Rectal smooth muscle tissue (tissue), 1 donor: ENCODE measurements around the gene IFT80.
"Not testable (repeated sequence)": the region's sequence is repeated elsewhere in the genome, so short reads cannot be mapped to it uniquely, and the experiment has no call there.

Experiments
- H3K27ac ChIP-seq: one replicate; pipeline ENCODE4 v1.7.0; 2013; ENCODE audit warnings: low read depth, low read length, inconsistent platforms
- H3K27me3 ChIP-seq: one replicate; pipeline ENCODE4 v1.7.0; 2013; ENCODE audit warnings: low read length; ENCODE audit not compliant: control insufficient read depth, insufficient read depth
- H3K36me3 ChIP-seq: one replicate; pipeline ENCODE4 v1.7.0; 2013; ENCODE audit warnings: low read length; ENCODE audit not compliant: control insufficient read depth, insufficient read depth
- H3K4me1 ChIP-seq: one replicate; pipeline ENCODE4 v1.7.0; 2013; ENCODE audit warnings: low read length; ENCODE audit not compliant: control insufficient read depth, insufficient read depth
- H3K4me3 ChIP-seq: one replicate; pipeline ENCODE4 v1.7.0; 2013; ENCODE audit warnings: low read length
- H3K9ac ChIP-seq: one replicate; pipeline ENCODE4 v1.7.0; 2013; ENCODE audit warnings: low read length

The IFT80 gene

DNA sequence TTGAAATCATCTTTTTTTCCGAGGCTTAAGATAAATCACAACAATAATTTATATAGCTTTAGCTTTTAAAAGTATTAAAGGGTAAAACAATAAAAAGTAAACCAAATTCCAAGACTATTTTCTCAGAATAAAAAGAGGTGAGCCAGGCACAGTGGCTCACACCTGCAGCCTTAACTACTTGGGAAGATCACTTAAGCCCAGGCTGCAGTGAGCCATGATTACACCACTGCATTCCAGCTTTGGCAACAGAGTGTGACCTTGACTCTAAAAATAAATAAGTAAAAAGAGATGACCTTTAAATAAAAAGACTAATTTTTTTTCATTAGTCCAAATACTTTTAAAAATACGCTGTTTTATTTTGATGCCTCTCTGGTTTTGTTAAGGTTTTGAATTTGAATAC is 119.4 kb downstream of the IFT80 start:
- no peak overlapping the region for H3K27ac ChIP-seq
- H3K27me3 ChIP-seq, result no peaks in the 10 kb centered on the region
- peaks cover 3% of the 10 kb centered on the region for H3K36me3 ChIP-seq
- no peak overlapping the region for H3K9ac ChIP-seq
- no peak overlapping the region for H3K4me3 ChIP-seq
- no peaks in the 10 kb centered on the region for H3K4me1 ChIP-seq

DNA sequence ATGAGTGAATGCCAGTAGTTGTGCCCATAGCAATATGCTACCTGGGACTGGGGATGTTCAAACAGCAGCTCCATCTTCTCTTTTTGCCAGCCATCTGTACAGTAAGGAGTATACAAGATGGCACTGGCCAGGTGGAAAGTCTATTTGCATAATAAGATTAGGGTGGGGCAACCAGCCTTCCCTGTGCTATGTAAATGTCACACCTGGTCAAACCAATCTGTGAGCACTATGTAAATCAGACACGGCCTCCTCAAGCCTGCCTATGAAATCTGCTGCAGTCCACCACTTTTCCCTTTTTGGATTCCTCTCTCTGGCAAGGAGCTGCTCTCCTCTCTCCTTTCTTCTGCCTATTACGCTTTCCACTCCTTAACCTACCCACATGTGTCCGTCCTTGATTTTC is 120.8 kb downstream of the IFT80 start:
- Histone ChIP-seq H3K27me3 (no peaks in the 10 kb centered on the region), H3K4me1 (no peaks in the 10 kb centered on the region), H3K36me3 (peaks cover 3% of the 10 kb centered on the region), H3K27ac (no peak overlapping the region), H3K4me3 (no peak overlapping the region), H3K9ac (no peak overlapping the region)

DNA sequence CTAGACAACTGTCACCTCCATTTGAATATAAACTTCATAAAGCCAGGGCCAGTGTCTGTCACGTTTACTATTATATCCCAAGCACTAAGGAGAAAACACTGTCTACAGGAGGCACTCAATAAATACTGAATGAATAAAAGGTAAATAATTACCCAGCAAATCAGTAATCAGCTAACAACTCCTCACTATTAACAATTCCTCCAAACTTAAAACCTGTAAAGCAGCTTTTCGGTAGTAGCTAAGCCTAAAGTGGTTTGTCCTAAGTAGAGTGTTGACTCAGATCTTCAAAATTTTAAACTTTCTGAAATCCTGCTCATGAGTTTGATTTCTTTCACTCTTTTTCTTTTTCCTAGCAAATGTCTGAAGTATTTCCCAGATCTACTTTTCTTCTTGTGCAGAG is 133.9 kb downstream of the IFT80 start:
- H3K27me3 ChIP-seq, result no peaks in the 10 kb centered on the region
- H3K9ac ChIP-seq, result no peak overlapping the region
- peaks cover 2% of the 10 kb centered on the region for H3K36me3 ChIP-seq
- no peak overlapping the region for H3K27ac ChIP-seq
- H3K4me3 ChIP-seq, result no peak overlapping the region
- H3K4me1 ChIP-seq, result no peaks in the 10 kb centered on the region

DNA sequence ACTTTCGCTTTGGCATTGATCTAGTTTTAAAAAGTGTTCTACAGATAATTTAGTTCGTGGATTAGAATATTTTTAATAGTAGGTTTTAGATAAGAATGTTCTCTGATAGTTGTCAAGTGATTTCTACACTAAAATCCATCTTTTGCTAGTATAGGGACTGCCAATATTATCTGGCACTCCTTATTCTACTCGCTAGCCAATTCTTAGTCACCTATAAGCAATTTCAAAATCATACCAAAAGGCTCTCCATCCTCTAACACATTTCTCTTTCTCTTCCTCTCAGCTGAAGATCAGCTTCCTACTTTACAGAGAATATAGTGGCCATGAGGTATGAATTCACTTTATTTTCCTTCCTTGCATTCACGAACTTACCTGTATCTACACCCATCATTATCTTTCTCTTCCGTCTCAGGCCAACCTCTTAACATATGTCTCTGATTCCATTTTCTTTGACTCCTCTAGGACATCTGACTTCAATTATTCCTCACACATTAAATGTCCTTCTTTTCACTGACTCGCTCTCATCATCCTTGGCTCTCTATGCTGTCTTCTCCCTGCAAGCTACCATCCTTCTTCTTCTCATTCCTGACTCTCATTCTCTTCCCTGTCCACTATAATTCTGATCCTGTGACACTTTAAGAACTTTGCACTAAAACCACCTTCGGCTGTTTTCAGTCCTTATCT is 138.3 kb downstream of the IFT80 start:
- no peak overlapping the region for H3K27ac ChIP-seq

DNA sequence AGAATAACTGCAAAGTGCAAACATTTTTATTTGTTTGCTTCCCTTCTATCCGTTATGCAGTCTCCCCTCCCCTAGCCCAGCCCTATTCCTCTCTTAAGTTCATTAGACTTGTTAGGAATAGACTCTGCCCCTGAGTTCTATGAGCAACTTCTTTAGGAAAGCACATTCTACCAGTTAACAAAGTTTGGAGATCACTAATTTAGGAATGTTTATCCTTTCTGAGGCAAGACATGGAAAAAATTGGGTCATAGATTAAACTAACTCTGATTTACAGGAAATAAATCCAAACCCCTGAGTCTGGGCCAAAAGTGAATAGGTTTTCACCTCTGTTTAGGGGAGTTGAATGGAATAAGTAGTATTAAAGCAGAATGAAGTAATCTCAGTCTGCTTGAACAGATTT is 139.4 kb downstream of the IFT80 start:
- no peaks in the 10 kb centered on the region for H3K27me3 ChIP-seq
- no peak overlapping the region for H3K27ac ChIP-seq
- H3K9ac ChIP-seq, result no peak overlapping the region
- H3K4me3 ChIP-seq, result no peak overlapping the region
- no peaks in the 10 kb centered on the region for H3K36me3 ChIP-seq
- no peaks in the 10 kb centered on the region for H3K4me1 ChIP-seq

More for the DNA sequence above, 138.3 kb downstream of the IFT80 start:
- Histone ChIP-seq H3K4me3 (no peak overlapping the region), H3K36me3 (no peaks in the 10 kb centered on the region), H3K9ac (no peak overlapping the region), H3K27me3 (no peaks in the 10 kb centered on the region), H3K4me1 (no peaks in the 10 kb centered on the region)

DNA sequence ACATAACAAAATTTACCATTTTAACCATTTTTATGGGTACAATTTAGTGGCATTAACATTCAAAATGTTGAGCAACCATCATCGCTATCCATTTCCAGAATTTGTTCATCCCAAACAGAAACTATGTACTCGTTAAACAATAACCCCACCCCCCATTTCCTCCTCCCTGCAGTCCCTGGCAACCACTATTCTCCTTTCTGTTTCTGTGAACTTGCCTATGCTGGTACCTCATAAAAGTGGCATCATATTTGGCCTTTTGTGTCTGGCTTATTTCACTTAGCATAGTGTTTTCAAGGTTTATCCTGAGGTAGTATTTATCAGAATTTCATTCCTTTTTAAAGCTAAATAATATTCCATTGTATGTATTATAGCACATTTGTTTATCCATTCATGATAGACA is 141.4 kb downstream of the IFT80 start:
- no peak overlapping the region for H3K9ac ChIP-seq
- H3K27ac ChIP-seq, result no peak overlapping the region
- peaks cover 2% of the 10 kb centered on the region for H3K4me1 ChIP-seq
- no peak overlapping the region for H3K4me3 ChIP-seq
- no peaks in the 10 kb centered on the region for H3K36me3 ChIP-seq
- no peaks in the 10 kb centered on the region for H3K27me3 ChIP-seq

DNA sequence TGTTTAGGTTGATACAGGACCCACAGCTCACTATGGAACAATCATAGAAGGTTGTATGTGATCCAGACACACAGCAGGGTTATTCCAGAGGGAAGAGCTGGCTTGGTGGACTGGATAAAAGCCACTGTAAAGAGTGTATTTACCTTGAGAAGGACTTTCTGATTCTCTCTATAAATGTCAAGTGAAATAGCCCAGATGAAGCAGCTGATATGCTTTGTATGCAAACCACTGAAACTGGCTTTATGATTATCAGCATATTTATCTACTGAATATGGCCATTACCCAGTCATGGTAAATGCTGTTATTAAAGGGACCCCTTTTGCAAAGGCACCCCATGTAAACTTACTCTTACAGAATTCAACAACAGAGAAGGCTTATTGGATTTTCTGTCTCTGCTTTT is 145.7 kb downstream of the IFT80 start:
- Histone ChIP-seq H3K36me3 (no peaks in the 10 kb centered on the region), H3K4me1 (peaks cover 7% of the 10 kb centered on the region), H3K27me3 (no peaks in the 10 kb centered on the region), H3K4me3 (no peak overlapping the region), H3K27ac (peak overlapping the region; percentile 10), H3K9ac (no peak overlapping the region)

DNA sequence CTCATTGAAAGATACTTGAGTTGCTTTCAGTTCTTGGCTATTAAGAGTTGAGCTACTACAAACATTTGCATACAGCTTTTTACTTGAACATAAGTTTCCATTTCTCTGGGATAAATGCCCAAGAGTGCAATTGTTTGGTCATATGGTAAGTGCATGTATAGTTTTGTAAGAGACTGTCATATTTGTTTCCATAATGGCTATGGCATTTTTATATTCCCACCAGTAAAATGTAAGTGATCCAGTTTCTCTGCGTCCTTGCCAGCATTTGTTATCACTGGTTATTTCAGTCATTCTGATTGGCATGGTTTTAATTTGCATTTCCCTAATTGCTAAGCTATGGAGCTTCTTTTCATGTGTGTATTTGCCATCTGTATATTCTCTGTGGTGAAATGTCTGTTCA is 151.3 kb downstream of the IFT80 start:
- no peak overlapping the region for H3K9ac ChIP-seq
- no peaks in the 10 kb centered on the region for H3K36me3 ChIP-seq
- peaks cover 6% of the 10 kb centered on the region for H3K4me1 ChIP-seq
- no peak overlapping the region for H3K27ac ChIP-seq
- no peak overlapping the region for H3K4me3 ChIP-seq
- no peaks in the 10 kb centered on the region for H3K27me3 ChIP-seq

DNA sequence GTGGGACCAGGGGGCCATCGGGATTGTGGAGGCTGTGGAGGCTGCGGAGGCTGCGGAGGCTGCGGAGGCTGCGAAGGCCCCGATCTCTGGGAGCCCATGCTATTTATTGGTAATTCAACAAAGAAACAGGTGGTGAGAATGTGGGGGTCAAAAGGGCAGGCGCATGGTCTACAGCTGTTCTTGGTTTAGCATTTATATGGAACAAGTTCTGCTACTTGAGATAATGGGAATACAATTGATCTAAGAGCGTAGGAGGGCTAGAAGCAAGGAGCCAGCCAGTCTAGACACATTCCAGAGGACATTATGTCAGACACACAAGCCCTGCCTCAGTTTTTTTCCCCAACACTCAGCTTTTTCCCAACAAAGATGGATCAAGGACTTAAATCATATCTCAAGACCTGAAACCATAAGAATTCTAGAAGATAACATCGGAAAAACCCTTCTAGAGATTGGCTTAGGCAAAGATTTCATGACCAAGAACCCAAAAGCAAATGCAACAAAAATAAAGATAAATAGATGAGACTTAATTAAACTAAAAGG is 153.7 kb downstream of the IFT80 start:
- no peaks in the 10 kb centered on the region for H3K27me3 ChIP-seq
- no peak overlapping the region for H3K9ac ChIP-seq
- no peaks in the 10 kb centered on the region for H3K4me1 ChIP-seq
- no peak overlapping the region for H3K4me3 ChIP-seq
- no peak overlapping the region for H3K27ac ChIP-seq
- no peaks in the 10 kb centered on the region for H3K36me3 ChIP-seq

DNA sequence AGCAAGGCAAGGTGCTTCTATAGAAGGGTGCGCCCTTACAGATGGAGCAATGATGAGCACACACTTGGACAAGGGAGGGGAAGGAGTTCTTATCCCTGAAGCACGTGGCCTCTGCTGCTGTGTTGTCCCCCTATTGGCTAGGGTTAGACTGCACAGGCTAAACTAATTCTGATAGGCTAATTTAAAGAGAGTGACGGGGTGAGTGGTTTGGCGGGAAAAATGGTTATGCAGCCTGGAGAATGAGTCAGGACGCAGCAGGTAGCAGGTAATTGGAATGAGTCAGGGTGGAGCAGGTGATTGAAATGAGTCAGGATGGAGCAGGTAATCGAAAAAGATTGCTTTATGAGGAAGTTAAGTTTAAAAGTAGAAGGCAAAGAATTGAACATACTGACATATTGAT is 158.3 kb downstream of the IFT80 start:
- H3K27me3 ChIP-seq, H3K4me1 ChIP-seq, H3K36me3 ChIP-seq, H3K9ac ChIP-seq, H3K4me3 ChIP-seq, H3K27ac ChIP-seq: not testable (repeated sequence)

DNA sequence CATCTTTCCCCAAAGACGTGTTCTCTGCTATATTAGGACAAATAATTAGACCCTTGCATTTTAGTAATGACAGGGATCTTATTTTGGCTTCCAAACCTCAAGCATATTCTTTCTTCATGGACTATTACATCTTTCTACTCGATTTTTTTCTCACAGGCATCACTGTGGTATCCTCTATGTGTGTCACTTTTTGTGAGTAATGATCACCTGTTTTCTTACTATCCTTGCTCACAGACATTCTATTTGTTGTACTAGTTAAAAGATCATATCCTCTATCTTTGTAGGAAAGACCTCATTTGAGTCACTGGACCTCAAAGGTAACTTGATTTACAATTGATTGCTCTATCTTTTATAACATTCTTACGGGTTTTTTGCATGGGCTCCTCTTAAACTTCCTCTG is 167.0 kb downstream of the IFT80 start:
- H3K9ac ChIP-seq, result no peak overlapping the region
- no peaks in the 10 kb centered on the region for H3K36me3 ChIP-seq
- H3K4me1 ChIP-seq, result no peaks in the 10 kb centered on the region
- no peak overlapping the region for H3K4me3 ChIP-seq
- no peaks in the 10 kb centered on the region for H3K27me3 ChIP-seq
- H3K27ac ChIP-seq, result no peak overlapping the region

DNA sequence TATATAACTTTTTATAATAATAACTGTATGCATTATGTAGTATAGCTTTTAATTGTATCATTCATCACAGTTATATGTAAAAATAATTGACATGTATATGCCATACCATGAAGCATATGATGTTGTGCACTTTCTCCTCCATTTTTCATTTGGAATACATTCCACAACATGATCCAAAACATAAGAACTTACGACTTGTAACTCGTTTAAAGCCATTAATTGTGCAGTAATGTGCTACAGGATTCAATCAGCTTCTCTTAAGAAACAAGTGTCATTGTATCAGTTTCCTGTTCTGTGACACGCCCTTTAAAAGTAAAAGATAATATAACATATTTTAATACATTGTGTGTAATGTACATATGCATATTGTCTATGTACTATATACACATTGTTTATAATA is 171.6 kb downstream of the IFT80 start:
- no peak overlapping the region for H3K4me3 ChIP-seq
- no peak overlapping the region for H3K27ac ChIP-seq
- no peak overlapping the region for H3K9ac ChIP-seq
- no peaks in the 10 kb centered on the region for H3K4me1 ChIP-seq
- peaks cover 4% of the 10 kb centered on the region for H3K27me3 ChIP-seq
- no peaks in the 10 kb centered on the region for H3K36me3 ChIP-seq
